ENCODE results near the gene CA4.

CA4 gene

DNA sequence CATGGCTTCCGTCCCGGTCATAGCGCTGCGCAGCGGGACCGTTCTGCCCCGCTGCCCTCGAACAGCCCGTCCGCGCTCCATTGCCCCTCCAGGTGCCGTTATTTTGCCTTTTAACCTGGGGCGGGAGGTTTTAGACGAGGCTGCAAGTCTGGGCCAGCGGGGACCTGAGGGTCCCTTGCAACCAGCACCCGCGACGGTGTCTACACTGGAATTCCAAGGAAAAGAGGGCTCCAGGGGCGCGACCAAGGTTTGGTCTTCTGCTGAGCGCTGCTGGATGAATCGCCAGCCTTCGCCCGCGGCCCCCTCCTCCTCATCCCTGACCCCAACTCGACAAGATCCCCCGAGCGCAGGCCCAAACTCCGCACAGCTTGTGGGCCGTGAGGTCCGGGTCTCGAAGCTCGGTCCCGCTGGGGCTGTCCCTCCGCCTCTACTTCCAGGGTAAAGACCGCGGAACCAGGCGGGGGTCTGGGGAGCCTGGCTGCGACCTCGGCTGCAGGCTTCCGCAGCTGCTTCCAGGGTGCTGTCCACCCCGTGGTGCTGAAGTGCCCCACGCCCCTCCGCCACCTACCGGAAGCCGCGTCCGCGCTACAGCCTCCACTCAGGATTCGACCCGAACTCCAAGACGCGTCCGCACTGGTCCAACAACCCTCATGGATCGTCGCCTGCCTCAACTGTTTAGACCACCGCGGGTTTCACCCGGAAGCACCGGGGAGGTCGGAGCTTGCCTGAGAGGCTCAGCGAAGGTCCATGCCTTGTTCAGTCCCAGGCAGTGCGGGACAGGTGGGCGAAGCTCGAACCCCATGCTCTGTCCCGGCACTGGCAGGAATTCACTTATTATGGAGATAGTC lies 10.1 kb upstream of the CA4 start:
- Mint-ChIP-seq H3K4me1 (ENCODE audit: low read depth) (peaks cover 62% of the 10 kb centered on the region), H3K27ac (no peak overlapping the region), H3K36me3 (ENCODE audit: low read depth) (peaks cover 8% of the 10 kb centered on the region), H3K9me3 (no peaks in the 10 kb centered on the region), H3K27me3 (peaks cover 87% of the 10 kb centered on the region), H3K4me3 (peak overlapping the region; percentile 18)
- intact Hi-C loops (cut with micrococcal nuclease) = loop anchor here (10.0 kb wide), 1 partner anchor 295 kb away; no protein-coding TSS in a partner anchor

DNA sequence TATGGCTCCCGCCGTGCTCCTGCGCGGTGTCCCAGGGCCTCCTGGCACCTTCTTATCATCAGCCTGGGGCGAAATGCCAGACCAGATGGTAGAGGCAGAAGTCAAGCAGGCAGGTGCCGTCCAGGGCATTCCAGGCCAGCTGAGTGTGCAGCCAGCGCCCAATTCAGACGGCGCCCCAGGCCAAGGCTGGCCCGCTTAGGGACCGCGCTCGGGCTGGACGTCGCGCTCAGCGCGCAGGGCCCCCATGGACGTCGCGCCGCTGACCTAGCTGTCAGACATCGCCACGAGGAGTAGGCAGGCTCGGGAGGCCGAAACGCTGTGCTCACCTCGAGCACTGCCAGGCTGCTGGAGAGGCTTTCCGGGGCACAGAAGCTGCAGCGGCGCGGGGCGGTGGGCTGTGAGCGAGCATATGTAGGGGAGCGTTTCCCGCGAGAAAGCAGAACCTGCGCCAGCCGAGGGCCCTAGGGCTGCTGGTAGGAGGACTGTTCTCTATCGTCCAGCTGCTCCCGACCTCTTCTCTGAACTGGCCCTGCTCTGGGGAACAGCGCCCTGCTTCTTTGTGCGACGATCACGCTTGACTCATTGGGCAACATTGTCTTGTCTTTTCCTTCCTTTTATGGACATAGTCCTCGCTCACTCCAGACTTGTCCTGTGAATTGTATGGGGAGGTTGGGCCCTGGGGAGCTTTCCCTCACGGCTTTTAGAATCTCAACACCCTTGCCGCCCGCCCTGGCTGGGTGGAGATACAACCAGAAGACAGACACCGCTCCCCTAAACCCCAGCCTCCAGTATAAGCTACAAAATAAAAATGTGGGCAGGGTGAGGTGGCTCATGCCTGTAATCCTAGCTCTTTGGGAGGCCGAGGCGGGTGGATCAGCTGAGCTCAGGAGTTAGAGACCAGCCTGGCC lies 8.4 kb upstream of the CA4 start:
- H3K4me3 Mint-ChIP-seq = peak overlapping the region; percentile 30
- peaks cover 47% of the 10 kb centered on the region for H3K4me1 Mint-ChIP-seq (ENCODE audit: low read depth)
- no peaks in the 10 kb centered on the region for H3K9me3 Mint-ChIP-seq
- H3K36me3 Mint-ChIP-seq (ENCODE audit: low read depth) = no peaks in the 10 kb centered on the region
- peak overlapping the region; percentile 24 for H3K27ac Mint-ChIP-seq
- intact Hi-C loops (cut with micrococcal nuclease) = loop anchor here (10.0 kb wide), 1 partner anchor 293 kb away; no protein-coding TSS in a partner anchor
- H3K27me3 Mint-ChIP-seq = peaks cover 94% of the 10 kb centered on the region

DNA sequence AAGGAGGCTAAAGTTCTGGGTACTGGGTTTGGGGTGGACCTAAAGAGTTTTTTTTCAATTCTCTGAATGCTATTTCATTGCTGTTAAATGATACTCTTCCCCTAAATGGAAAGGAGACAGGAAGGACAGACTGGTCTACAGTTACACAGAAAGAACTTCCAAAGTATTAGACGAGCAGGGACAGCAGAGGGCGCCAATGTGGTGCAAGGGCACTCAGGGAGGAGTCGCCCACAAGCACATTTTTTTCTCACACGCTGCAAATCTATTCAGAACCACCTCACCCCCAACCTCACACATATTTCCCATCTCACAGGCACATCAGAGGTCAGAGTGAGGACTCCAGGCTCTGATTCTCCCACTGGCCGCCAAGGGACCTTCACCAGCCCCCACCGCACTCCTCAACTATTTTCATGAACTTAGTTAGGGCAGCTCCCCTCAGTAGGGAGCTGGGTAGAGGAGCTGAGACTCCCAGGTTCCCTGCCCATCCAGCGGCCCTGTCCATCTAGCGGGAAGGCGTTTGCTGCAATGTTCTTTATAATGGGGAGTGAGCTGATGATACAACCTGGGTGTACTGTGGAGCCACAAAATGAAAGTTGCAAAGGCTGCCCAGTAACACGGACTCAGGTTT lies 6.8 kb upstream of the CA4 start:
- no peaks in the 10 kb centered on the region for H3K36me3 Mint-ChIP-seq (ENCODE audit: low read depth)
- no peak overlapping the region for H3K27ac Mint-ChIP-seq
- no peaks in the 10 kb centered on the region for H3K9me3 Mint-ChIP-seq
- H3K4me3 Mint-ChIP-seq = no peak overlapping the region
- intact Hi-C loops (cut with micrococcal nuclease) = loop anchor here (10.0 kb wide), 1 partner anchor 292 kb away; no protein-coding TSS in a partner anchor
- peaks cover 53% of the 10 kb centered on the region for H3K4me1 Mint-ChIP-seq (ENCODE audit: low read depth)
- peaks cover 95% of the 10 kb centered on the region for H3K27me3 Mint-ChIP-seq

DNA sequence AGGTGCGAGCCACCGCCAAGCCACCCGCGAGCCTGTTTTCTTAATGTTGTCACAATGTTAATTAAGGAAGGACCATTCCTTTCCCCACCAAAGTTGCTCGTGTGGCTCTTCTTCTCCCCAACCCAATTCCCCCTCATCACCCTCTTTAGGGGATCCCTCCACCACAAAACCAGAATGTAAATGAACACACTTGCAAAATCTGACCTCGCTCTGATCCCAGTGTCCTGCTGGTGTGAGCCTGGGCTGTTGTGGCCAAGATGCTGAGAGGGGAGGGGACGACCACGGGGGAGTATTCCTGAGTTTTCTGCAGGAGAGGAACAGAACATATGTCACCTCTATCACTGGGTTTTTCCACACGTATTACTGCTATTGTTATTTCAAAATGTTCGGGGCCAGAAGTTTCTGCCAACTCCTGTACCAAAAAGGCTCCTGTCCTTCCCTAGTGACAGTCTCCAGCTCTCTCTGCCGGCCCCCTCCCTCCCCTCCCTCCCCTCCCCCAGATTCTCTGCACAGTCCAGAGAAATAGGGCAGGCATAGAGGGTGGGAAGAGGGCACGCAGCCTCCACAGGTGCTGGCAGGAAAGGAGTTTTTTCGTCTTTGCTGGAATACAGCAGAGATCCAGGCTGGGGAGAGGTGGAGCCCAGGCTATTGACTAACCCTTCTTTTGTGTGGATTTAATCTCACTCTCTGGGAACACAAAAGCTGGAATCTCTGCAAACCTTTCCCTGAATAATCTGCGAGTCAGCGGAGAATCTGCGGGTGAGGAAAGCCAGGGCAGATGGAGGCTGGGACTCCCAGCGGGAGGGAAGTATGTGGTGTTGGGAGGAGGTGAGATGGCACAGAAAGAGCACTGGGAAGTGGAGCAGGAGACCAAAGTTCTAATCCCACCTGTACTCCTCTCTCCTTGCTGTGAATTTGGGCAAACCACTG lies 4.5 kb upstream of the CA4 start:
- peaks cover 54% of the 10 kb centered on the region for H3K4me1 Mint-ChIP-seq (ENCODE audit: low read depth)

DNA sequence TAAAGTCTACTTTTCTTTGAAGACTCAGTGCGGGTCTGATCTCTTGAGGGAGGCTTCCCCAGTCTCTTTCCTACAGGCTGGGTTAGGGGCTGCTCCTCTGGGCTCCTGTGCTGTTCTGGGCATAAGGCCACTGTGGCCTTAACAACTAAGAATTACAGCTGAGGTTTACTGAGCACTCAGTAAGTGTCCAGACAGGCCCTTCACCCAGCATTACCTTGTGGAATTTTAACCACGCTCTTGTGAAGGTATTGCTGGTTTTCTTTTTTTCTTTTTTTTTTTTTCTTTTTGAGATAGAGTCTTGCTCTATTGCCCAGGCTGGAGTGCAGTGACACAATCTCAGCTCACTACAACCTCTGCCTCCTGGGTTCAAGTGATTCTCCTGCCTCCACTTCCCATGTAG lies 3.6 kb upstream of the CA4 start:
- no peak overlapping the region for H3K27ac Mint-ChIP-seq

More for the DNA sequence above, 4.5 kb upstream of the CA4 start:
- Mint-ChIP-seq H3K9me3 (no peaks in the 10 kb centered on the region), H3K36me3 (ENCODE audit: low read depth) (no peaks in the 10 kb centered on the region), H3K27ac (no peak overlapping the region), H3K4me3 (no peak overlapping the region), H3K27me3 (peaks cover 95% of the 10 kb centered on the region)
- intact Hi-C loops (cut with micrococcal nuclease) = loop anchor here (10.0 kb wide), 1 partner anchor 290 kb away; no protein-coding TSS in a partner anchor

DNA sequence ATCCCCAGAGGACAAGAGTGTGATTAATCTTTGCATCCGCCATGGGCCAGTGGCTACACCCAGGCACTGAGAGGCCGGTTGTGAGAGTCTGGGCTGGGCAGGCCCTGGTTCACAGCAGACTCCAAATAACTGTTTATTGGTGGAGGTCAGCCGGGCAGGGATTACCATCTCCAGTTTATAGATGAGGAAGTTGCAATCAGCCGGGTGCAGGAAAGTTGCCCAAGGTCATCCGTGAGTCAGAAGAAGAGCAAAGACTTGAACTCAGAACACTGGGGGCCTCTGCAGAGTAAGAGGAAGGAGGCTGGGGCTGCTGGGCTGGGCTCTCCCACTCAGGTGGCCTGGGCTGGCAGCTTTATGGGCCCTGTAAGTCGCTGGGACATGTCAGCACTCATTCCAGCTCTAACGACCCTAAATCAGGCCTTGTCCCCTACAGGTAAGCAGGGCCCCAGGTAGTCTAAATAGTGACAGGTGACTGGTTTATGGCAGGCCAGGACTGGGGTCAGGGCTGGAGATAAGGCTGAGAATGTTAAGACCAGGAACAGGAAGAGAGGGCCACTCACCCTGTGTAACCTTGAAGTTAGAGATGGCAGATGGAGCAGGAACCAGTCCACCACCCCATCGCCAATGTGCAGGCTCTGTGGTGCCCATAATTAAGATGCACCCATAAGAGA lies 2.1 kb upstream of the CA4 start:
- intact Hi-C loops (cut with micrococcal nuclease) = loop anchor here (10.0 kb wide), 1 partner anchor 287 kb away; no protein-coding TSS in a partner anchor
- Mint-ChIP-seq H3K36me3 (ENCODE audit: low read depth) (no peaks in the 10 kb centered on the region), H3K9me3 (no peaks in the 10 kb centered on the region), H3K4me1 (ENCODE audit: low read depth) (peaks cover 32% of the 10 kb centered on the region), H3K27me3 (peaks cover 94% of the 10 kb centered on the region), H3K27ac (no peak overlapping the region), H3K4me3 (no peak overlapping the region)

More for the DNA sequence above, 3.6 kb upstream of the CA4 start:
- H3K36me3 Mint-ChIP-seq (ENCODE audit: low read depth) = no peaks in the 10 kb centered on the region
- peaks cover 94% of the 10 kb centered on the region for H3K27me3 Mint-ChIP-seq
- no peaks in the 10 kb centered on the region for H3K9me3 Mint-ChIP-seq
- intact Hi-C loops (cut with micrococcal nuclease) = loop anchor here (10.0 kb wide), 1 partner anchor 289 kb away; no protein-coding TSS in a partner anchor
- H3K4me3 Mint-ChIP-seq = no peak overlapping the region
- peaks cover 46% of the 10 kb centered on the region for H3K4me1 Mint-ChIP-seq (ENCODE audit: low read depth)

DNA sequence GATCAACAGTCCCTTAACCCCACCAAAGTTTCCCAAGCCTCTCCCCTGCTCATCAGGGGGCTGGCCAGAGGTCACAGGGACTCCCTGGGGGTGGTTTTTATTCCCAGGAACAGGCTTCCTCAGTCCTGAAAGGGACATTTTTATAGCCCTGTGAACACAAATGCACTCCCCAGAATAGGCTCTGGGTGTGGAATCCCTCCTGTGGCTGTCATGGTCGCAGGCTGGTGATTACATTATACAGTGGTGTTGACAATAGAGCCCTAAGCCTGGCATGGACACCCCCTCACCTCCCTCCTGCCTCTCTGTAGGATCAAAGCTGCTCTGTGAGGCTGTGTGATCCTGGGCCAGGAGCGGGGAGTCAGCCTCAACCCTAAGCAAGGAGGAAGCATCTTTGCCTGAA lies 1.4 kb upstream of the CA4 start:
- Mint-ChIP-seq H3K27ac (no peak overlapping the region), H3K27me3 (peaks cover 93% of the 10 kb centered on the region), H3K36me3 (ENCODE audit: low read depth) (no peaks in the 10 kb centered on the region), H3K9me3 (no peaks in the 10 kb centered on the region), H3K4me1 (ENCODE audit: low read depth) (peaks cover 25% of the 10 kb centered on the region), H3K4me3 (no peak overlapping the region)
- intact Hi-C loops (cut with micrococcal nuclease) = loop anchor here (10.0 kb wide), 1 partner anchor 286 kb away; no protein-coding TSS in a partner anchor

DNA sequence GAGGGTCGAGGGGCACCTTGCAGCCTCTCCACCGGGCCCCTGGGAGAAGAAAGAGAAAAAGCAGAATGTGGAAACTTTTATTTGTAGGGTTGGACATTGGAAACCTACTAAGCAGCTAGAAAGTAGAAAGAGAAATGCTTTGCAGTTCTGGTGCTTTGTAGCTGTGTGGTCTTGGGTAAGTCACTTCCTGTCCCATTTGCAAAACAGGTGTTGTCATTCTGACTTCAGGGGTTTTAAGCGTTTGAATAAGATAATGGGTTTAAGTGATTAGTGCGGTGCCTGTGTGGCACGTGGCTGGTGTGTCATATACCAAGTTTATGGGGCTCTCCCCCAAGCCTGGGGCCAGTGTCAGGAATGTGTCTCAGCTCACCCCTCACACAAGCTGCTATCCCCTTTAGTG lies 1.6 kb downstream of the CA4 start:
- H3K27me3 Mint-ChIP-seq = peaks cover 79% of the 10 kb centered on the region
- no peak overlapping the region for H3K4me3 Mint-ChIP-seq
- no peaks in the 10 kb centered on the region for H3K36me3 Mint-ChIP-seq (ENCODE audit: low read depth)
- H3K4me1 Mint-ChIP-seq (ENCODE audit: low read depth) = peaks cover 15% of the 10 kb centered on the region
- intact Hi-C loops (cut with micrococcal nuclease) = no loop called here
- no peaks in the 10 kb centered on the region for H3K9me3 Mint-ChIP-seq
- no peak overlapping the region for H3K27ac Mint-ChIP-seq

DNA sequence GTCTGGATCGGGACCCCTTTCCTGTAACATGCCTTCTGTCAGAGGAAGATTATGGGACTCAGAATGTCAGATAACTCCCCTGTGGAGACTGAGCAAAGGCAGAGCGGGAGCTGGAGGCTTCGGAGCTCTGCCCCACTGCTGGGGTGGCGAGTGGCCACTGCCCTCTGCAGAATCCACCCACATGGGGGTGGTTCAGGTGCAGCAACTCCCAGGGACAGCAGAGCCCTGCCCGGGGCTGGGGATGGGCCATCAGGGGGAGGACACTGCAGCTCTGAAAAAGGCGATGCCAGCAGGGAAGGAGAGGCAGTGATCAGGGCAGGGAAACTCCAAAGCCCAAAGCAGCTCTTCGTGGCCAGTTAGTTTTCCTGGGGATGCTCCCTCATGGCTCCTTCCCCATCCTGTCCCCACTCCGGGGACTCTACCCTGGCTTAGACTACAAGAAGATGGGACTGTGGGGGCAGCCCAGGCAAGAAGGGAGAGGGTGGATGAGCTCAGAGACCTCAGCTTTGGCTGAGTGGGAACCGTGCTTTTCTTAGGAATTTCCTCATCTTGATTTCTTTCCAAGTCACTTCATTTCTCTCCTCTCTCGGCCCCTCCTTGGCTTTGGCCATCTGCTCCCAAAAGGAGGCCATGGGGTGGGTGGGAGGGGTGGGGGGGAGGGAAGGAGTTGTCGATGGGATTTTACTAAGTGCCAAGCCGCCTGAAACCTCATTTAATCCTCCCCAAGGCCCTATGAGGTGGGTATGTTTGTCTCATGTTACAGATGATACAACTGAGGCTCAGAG lies 4.0 kb downstream of the CA4 start:
- intact Hi-C loops (cut with micrococcal nuclease) = no loop called here
- Mint-ChIP-seq H3K27me3 (peaks cover 64% of the 10 kb centered on the region), H3K36me3 (ENCODE audit: low read depth) (no peaks in the 10 kb centered on the region), H3K4me1 (ENCODE audit: low read depth) (peaks cover 8% of the 10 kb centered on the region), H3K4me3 (no peak overlapping the region), H3K27ac (no peak overlapping the region), H3K9me3 (no peaks in the 10 kb centered on the region)

DNA sequence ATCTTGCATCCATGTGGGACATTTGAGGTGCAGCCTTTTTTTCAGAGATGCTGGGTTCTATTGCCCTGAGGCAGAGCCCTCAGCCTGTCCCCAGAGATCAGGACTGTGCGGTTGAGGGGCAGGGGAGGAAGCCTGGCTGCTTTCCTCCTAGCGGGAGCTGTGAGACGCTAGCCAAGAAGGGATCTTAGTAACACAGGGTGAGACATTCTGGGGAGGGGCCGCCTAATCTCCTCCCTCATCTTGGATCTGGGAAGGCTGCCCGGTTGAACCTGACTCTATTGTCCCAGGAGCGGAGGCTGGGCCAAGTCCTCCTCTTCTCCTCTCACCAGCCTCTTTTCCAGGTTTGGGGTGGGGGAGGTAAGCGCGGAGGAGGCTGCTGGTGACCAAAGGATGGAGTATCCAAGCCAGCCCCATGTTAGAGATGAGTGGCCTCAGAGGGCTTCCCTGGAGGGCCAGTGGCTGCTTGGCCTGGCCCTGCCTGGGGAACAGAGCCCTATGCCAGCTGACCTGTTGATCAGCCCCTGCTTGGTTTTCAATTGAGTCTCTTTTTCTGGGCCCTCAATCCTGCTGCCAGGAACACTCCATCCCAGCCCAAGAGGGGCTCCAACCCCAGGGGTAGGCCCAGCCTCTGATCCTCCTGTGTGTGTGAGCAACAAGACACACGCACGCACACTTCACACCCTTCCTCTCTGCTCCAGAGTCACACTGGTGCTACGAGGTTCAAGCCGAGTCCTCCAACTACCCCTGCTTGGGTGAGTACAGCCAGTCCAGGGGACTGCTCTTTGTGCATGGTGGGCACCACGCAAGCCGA lies 5.0 kb downstream of the CA4 start:
- Mint-ChIP-seq H3K9me3 (no peaks in the 10 kb centered on the region), H3K36me3 (ENCODE audit: low read depth) (no peaks in the 10 kb centered on the region), H3K27me3 (peaks cover 54% of the 10 kb centered on the region), H3K27ac (no peak overlapping the region), H3K4me1 (ENCODE audit: low read depth) (no peaks in the 10 kb centered on the region), H3K4me3 (no peak overlapping the region)
- intact Hi-C loops (cut with micrococcal nuclease) = no loop called here

DNA sequence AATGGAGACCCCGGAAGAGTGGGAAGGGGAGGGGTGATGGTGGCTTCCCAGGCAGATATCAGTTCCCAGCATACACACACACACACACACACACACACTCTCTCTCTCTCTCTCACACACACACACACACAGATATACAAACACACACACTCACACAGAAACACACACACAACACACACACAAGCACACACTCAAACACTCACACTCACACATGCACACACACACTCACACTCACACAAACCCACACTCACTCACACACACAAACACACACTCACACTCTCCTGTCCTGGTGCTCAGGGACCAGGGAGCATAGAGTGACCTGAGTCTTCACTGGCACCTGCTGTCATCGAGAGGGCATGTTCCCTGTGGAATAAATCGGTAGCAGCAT lies 5.6 kb downstream of the CA4 start:
- H3K9me3 Mint-ChIP-seq = no peaks in the 10 kb centered on the region
- peaks cover 51% of the 10 kb centered on the region for H3K27me3 Mint-ChIP-seq
- H3K4me3 Mint-ChIP-seq = no peak overlapping the region
- H3K4me1 Mint-ChIP-seq (ENCODE audit: low read depth) = no peaks in the 10 kb centered on the region
- H3K36me3 Mint-ChIP-seq (ENCODE audit: low read depth) = no peaks in the 10 kb centered on the region
- no peak overlapping the region for H3K27ac Mint-ChIP-seq
- intact Hi-C loops (cut with micrococcal nuclease) = no loop called here

All from dendritic cell treated with granulocyte-macrophage colony-stimulating factor and Interleukin-4, amounts not matched to agents 40 ng/mL and 50 ng/mL, for 4 days (primary cell).